ENCODE results near the gene LPO.

Gene LPO

GRCh38 chr17:58315750-58316149 is 77.4 kb downstream of the LPO start:
- DNase-seq (ENCODE audit: low spot score): no peak
- FAIRE-seq: peak; percentile 78

DNA sequence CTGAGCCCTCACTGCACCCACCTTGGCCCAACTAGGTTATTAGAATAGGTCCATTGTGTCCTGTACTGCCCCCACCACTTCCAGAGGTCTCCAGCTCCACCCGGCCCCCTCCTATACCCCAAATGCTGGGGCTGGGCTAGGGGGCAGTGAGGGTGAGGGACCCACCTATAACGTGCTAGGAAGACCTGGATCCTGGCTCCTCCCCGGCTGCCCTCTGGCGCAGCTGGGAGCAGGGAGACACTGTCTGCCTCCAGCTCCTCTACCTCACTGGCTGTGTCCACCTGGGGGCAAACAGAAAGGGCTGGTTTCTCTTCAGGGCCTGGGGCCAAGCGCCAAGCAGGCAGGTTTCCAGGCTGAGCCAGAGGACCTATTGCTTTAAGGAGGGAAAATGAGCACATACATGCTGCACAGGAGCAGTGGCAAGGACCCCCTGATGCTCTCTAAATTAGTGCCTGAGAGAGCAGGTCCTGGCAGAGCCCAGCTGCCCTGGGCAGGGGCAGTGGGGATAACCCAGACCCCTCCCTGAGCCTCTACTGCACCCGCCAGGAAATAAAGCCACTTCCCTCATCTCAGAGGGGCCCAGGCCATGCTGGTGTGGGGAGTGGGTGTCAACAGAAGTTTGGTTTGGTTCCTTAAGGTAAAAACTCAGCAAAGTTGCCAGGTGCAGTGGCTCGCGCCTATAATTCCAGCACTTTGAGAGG is 78.0 kb downstream of the LPO start:
- FAIRE-seq: no peak
- no peak for DNase-seq (ENCODE audit: low spot score)

DNA sequence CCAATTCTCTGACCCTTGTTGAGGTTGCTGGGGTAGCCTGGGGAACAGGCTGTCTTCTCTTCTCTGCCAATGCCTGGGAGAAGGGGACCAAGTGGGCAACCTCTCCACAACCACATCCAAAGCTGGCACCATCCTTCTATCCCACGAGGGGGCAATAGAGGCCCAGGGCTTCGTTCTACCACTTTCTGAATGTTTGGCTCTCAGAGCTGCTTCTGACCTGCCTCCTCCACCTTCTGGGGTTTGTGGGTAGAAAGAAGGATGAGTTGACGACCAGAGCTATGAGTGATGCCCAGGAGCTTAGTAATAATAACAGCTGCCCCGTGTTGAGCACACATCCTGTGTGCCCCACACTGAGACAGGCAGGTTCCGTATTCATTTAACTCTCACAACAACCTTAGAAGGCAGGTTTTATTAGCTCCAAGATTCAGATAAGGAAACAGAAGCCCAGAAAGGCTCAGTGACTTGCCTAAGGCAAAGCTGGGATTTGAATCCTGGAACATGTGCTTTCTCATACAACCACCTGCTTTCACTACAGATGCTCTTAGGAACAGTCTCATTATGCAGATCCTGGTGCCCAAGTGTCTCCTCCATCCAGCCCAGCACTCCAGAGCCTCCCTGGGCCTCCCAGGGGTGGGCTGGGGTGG is 79.2 kb downstream of the LPO start:
- DNase-seq (ENCODE audit: low spot score): peak; percentile 91
- FAIRE-seq: peak; percentile 91

DNA sequence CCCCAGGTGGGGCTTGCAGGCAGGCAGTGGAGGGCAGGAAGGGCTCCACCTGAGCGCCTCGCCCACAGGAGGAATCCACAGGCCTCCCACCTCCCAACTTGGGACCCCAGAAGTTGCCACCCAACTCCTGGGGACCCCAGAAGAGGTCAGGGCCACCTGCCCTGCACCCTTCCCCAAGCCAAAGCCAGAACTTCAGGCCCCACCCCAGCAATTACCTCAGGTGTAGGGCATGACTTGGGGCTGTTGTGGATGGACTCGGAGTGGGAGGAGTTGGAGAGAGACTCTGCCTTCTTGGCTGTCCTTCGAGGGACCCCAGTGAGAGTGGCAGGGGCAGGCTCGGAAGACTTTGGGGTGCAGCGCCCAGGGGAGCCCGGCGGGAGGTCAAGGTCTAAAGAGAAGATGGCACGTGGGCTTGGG is 79.7 kb downstream of the LPO start:
- FAIRE-seq (no peak), DNase-seq (ENCODE audit: low spot score) (no peak)
